Esophagus squamous epithelium (tissue), 4 donors: Measurements from ENCODE around the gene LIMS2.

Experiments
- POLR2A ChIP-seq, 4 donors: fragments of 450-650 bp; IDR thresholded peaks; one replicate each; pipeline ENCODE4 v1.6.1; 2017; ENCODE audit warnings: antibody characterized with exemption in 4 of 4, mild to moderate bottlenecking in 4 of 4, moderate library complexity in 3 of 4
- TF ChIP-seq, protein P1 (sequence below), 6 experiments: fragments of 450-650 bp in 4 of 6; fragments of 200-600 bp in 2 of 6; sonication (generic) in 2 of 6; IDR thresholded peaks; one replicate each; pipeline ENCODE4 v1.5.1; 2016 to 2019; ENCODE audit warnings: antibody characterized with exemption in 6 of 6, mild to moderate bottlenecking in 4 of 6, moderate library complexity in 4 of 6

- TF ChIP-seq, protein P1, sequence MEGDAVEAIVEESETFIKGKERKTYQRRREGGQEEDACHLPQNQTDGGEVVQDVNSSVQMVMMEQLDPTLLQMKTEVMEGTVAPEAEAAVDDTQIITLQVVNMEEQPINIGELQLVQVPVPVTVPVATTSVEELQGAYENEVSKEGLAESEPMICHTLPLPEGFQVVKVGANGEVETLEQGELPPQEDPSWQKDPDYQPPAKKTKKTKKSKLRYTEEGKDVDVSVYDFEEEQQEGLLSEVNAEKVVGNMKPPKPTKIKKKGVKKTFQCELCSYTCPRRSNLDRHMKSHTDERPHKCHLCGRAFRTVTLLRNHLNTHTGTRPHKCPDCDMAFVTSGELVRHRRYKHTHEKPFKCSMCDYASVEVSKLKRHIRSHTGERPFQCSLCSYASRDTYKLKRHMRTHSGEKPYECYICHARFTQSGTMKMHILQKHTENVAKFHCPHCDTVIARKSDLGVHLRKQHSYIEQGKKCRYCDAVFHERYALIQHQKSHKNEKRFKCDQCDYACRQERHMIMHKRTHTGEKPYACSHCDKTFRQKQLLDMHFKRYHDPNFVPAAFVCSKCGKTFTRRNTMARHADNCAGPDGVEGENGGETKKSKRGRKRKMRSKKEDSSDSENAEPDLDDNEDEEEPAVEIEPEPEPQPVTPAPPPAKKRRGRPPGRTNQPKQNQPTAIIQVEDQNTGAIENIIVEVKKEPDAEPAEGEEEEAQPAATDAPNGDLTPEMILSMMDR (IDR thresholded peaks at IDR 0.05), result no peak
- TF ChIP-seq POLR2A (IDR thresholded peaks at IDR 0.05), result no peak
Measured at GRCh38 chr2:127697482-127698180, 22.3 kb upstream of the LIMS2 start.
